HepG2 (cell line): ENCODE measurements around the gene SEPTIN2. TPM values are rescaled to one million over a fixed set of nuclear protein-coding genes. Genes with fewer than 3 reads are reported as not detected.

Experiments
- ESRRA ChIP-seq: sonication (generic); formaldehyde crosslinking; IDR thresholded peaks from 2 replicates; pipeline ENCODE4 v1.5.1; 2020; ENCODE audit warnings: mild to moderate bottlenecking, low read depth, missing genetic modification reagents
- HCFC1 ChIP-seq: fragments of 150-350 bp; IDR thresholded peaks from 2 replicates; pipeline ENCODE4 v1.6.1; 2014; ENCODE audit warnings: low read depth, low read length
- HNRNPH1 ChIP-seq: fragments of 200-400 bp; formaldehyde crosslinking; optimal IDR thresholded peaks from 2 replicates; pipeline ENCODE3; 2017; ENCODE audit warnings: mild to moderate bottlenecking, low read depth, low read length
- MTF1 ChIP-seq: sonication (generic); formaldehyde crosslinking; IDR thresholded peaks from 2 replicates; pipeline ENCODE4 v1.5.0; 2020; ENCODE audit warnings: missing genetic modification reagents
- NFYB ChIP-seq: sonication (generic); formaldehyde crosslinking; IDR thresholded peaks from 2 replicates; pipeline ENCODE4 v1.4.0; 2020; ENCODE audit warnings: missing genetic modification reagents
- PHF5A ChIP-seq: IDR thresholded peaks from one replicate; pipeline ENCODE4 v1.6.1; 2018; ENCODE audit warnings: low read depth, missing genetic modification reagents; ENCODE audit not compliant: unreplicated experiment
- POLR2AphosphoS5 ChIP-seq: IDR thresholded peaks from 2 replicates; pipeline ENCODE4 v1.6.1; 2012; ENCODE audit warnings: low read depth, low read length
- PTBP1 ChIP-seq: fragments of 200-400 bp; formaldehyde crosslinking; IDR thresholded peaks from 2 replicates; pipeline ENCODE4 v1.6.1; 2018; ENCODE audit warnings: low read length, low read depth; ENCODE audit not compliant: poor library complexity, severe bottlenecking
- RBFOX2 ChIP-seq: fragments of 200-400 bp; formaldehyde crosslinking; IDR thresholded peaks from 2 replicates; pipeline ENCODE4 v1.6.1; 2017; ENCODE audit warnings: low read depth, mild to moderate bottlenecking, low read length
- RFX3 ChIP-seq: IDR thresholded peaks from 2 replicates; pipeline ENCODE4 v1.6.1; 2016; ENCODE audit warnings: missing biosample characterization, missing genetic modification reagents
- SIN3B ChIP-seq: fragments of 150-350 bp; IDR thresholded peaks from 2 replicates; pipeline ENCODE4 v1.6.1; 2014; ENCODE audit warnings: low read length
- TBL1XR1 ChIP-seq: fragments of 150-350 bp; IDR thresholded peaks from 2 replicates; pipeline ENCODE4 v1.6.1; 2014; ENCODE audit warnings: borderline replicate concordance, low read length; ENCODE audit not compliant: partially characterized antibody
- ZBTB21 ChIP-seq: sonication (generic); formaldehyde crosslinking; IDR thresholded peaks from 2 replicates; pipeline ENCODE4 v1.4.0; 2020; ENCODE audit warnings: missing genetic modification reagents
- ZFP90 ChIP-seq: sonication (generic); formaldehyde crosslinking; IDR thresholded peaks from 2 replicates; pipeline ENCODE4 v1.8.0; 2022; ENCODE audit warnings: missing genetic modification reagents, mild to moderate bottlenecking, inconsistent platforms, borderline replicate concordance
- ZNF101 ChIP-seq: sonication (generic); formaldehyde crosslinking; IDR thresholded peaks from 2 replicates; pipeline ENCODE4 v1.4.0; 2020; ENCODE audit warnings: mild to moderate bottlenecking, low read depth, missing genetic modification reagents, borderline replicate concordance
- ZNF816 ChIP-seq: sonication (generic); formaldehyde crosslinking; IDR thresholded peaks from 2 replicates; pipeline ENCODE4 v1.8.0; 2022; ENCODE audit warnings: missing genetic modification reagents, mild to moderate bottlenecking, borderline replicate concordance
- polyA plus RNA-seq, 8 experiments: library from polyadenylated mRNA; depleted of rRNA in 3 of 8; stranded (reverse) in 7 of 8; unstranded in 1 of 8; fragments of >200 nt; fragmentation: Illumina TruSeq in 4 of 8; extraction: Trizol in 4 of 8; gene quantifications; 2 replicates each; pipeline versions ENCODE4 v1.2.1 to v1.2.3, GENCODE V29; 2011 to 2016; ENCODE audit warnings: low read depth in 4 of 8, missing spikeins in 1 of 8, mixed read lengths in 1 of 8; ENCODE audit not compliant: insufficient read depth in 1 of 8
- total RNA-seq, 5 experiments: library from RNA; depleted of rRNA; stranded (reverse); fragments of >200 nt; fragmentation: Illumina TruSeq; extraction: Trizol; gene quantifications; 2 replicates each; pipeline ENCODE4 v1.2.3, GENCODE V29; 2016; ENCODE audit warnings: low read depth in 1 of 5
- TF ChIP-seq, protein P1 (sequence below): IDR thresholded peaks from 2 replicates; pipeline ENCODE4 v1.4.0; 2020; ENCODE audit warnings: mild to moderate bottlenecking, missing genetic modification reagents
- TF ChIP-seq, protein P2 (sequence below): IDR thresholded peaks from 2 replicates; pipeline ENCODE4 v1.6.1; 2016; ENCODE audit warnings: low read depth, borderline replicate concordance
- TF ChIP-seq, protein P3 (sequence below): sonication (generic); formaldehyde crosslinking; IDR thresholded peaks from 2 replicates; pipeline ENCODE4 v1.9.0; 2021; ENCODE audit warnings: missing genetic modification reagents, borderline replicate concordance
- TF ChIP-seq, protein P4 (sequence below): sonication (generic); formaldehyde crosslinking; IDR thresholded peaks from 2 replicates; pipeline ENCODE4 v1.9.0; 2021; ENCODE audit warnings: missing genetic modification reagents, borderline replicate concordance

Gene SEPTIN2
- total and polyA plus RNA-seq, 2 of the 13 experiments (the other 11 are each of a cell fraction or from before 2014, with no cell fraction given), result 493 to 733 TPM

DNA sequence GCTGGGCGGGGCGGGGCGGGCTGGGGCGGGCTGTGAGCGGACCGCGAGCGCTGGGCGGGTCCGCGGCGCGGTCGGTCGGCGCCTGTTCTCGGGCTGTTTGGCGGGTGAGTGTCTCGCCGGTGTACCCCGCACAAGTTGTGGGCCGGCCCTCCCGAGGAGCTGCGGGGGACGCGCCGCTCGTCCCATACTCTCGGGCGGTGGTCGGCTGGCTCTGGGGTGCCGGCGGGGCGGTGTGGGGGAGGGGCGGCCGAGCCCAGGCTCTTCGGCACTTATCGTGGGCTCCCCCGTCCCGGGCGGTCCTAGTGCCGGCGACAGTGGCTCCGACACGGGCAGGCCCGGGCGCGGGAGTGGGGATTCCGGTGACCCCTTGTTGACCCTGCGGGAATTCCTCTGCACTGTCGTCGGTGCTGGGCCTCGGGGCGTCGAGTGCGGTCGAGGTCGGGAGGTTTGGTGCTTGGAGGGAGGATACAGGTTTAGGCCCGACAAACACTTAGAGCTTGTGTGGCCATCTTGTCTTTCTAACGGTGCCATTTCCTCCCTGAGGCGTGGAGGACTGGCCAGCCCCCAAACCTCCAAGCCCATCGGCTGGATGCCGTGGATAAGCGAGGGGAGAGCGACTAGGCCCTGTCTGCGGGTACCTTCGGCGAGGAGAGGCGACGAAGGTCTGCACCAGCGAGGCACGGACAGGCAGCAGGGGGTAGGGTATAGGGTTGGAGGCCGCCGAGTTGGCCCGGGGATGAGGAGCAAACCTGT lies at the start of gene SEPTIN2 (continued):
- TF ChIP-seq, protein P1, sequence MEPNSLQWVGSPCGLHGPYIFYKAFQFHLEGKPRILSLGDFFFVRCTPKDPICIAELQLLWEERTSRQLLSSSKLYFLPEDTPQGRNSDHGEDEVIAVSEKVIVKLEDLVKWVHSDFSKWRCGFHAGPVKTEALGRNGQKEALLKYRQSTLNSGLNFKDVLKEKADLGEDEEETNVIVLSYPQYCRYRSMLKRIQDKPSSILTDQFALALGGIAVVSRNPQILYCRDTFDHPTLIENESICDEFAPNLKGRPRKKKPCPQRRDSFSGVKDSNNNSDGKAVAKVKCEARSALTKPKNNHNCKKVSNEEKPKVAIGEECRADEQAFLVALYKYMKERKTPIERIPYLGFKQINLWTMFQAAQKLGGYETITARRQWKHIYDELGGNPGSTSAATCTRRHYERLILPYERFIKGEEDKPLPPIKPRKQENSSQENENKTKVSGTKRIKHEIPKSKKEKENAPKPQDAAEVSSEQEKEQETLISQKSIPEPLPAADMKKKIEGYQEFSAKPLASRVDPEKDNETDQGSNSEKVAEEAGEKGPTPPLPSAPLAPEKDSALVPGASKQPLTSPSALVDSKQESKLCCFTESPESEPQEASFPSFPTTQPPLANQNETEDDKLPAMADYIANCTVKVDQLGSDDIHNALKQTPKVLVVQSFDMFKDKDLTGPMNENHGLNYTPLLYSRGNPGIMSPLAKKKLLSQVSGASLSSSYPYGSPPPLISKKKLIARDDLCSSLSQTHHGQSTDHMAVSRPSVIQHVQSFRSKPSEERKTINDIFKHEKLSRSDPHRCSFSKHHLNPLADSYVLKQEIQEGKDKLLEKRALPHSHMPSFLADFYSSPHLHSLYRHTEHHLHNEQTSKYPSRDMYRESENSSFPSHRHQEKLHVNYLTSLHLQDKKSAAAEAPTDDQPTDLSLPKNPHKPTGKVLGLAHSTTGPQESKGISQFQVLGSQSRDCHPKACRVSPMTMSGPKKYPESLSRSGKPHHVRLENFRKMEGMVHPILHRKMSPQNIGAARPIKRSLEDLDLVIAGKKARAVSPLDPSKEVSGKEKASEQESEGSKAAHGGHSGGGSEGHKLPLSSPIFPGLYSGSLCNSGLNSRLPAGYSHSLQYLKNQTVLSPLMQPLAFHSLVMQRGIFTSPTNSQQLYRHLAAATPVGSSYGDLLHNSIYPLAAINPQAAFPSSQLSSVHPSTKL (CRISPR knock-in tag), result peak; percentile 34; the same call in 1 of the 2 replicates
- TF ChIP-seq ZNF101 (CRISPR knock-in tag) (no peak), TBL1XR1 (no peak), HCFC1 (no peak), NFYB (CRISPR knock-in tag) (peak; percentile 38; the same call in 1 of the 2 replicates), ESRRA (no peak), PHF5A (no peak), HNRNPH1 (no peak), ZNF816 (CRISPR knock-in tag) (no peak), ZFP90 (CRISPR knock-in tag) (peak; percentile 59; the same call in 1 of the 2 replicates), RFX3 (CRISPR knock-in tag) (no peak), MTF1 (peak; percentile 41; the same call in 1 of the 2 replicates), SIN3B (no peak; the same call in 1 of the 2 replicates), PTBP1 (peak; percentile 81), ZBTB21 (CRISPR knock-in tag) (no peak), RBFOX2 (peak; percentile 58), POLR2AphosphoS5 (no peak; the same call in 1 of the 2 replicates)
- TF ChIP-seq, protein P2, sequence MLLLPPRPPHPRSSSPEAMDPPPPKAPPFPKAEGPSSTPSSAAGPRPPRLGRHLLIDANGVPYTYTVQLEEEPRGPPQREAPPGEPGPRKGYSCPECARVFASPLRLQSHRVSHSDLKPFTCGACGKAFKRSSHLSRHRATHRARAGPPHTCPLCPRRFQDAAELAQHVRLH, result 0 out of 2 replicates have a peak, but pooled peaks have one; percentile 7
- TF ChIP-seq, protein P3, sequence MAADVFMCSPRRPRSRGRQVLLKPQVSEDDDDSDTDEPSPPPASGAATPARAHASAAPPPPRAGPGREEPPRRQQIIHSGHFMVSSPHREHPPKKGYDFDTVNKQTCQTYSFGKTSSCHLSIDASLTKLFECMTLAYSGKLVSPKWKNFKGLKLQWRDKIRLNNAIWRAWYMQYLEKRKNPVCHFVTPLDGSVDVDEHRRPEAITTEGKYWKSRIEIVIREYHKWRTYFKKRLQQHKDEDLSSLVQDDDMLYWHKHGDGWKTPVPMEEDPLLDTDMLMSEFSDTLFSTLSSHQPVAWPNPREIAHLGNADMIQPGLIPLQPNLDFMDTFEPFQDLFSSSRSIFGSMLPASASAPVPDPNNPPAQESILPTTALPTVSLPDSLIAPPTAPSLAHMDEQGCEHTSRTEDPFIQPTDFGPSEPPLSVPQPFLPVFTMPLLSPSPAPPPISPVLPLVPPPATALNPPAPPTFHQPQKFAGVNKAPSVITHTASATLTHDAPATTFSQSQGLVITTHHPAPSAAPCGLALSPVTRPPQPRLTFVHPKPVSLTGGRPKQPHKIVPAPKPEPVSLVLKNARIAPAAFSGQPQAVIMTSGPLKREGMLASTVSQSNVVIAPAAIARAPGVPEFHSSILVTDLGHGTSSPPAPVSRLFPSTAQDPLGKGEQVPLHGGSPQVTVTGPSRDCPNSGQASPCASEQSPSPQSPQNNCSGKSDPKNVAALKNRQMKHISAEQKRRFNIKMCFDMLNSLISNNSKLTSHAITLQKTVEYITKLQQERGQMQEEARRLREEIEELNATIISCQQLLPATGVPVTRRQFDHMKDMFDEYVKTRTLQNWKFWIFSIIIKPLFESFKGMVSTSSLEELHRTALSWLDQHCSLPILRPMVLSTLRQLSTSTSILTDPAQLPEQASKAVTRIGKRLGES (CRISPR knock-in tag), result 0 out of 2 replicates have a peak, but pooled peaks have one; percentile 49
- TF ChIP-seq, protein P4, sequence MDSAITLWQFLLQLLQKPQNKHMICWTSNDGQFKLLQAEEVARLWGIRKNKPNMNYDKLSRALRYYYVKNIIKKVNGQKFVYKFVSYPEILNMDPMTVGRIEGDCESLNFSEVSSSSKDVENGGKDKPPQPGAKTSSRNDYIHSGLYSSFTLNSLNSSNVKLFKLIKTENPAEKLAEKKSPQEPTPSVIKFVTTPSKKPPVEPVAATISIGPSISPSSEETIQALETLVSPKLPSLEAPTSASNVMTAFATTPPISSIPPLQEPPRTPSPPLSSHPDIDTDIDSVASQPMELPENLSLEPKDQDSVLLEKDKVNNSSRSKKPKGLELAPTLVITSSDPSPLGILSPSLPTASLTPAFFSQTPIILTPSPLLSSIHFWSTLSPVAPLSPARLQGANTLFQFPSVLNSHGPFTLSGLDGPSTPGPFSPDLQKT (CRISPR knock-in tag), result 0 out of 2 replicates have a peak, but pooled peaks have one; percentile 21
